ENCODE measurements around the gene ZNF423. TPM values are rescaled to one million over a fixed set of nuclear protein-coding genes. Genes with fewer than 3 reads are reported as not detected.

The ZNF423 gene
- total RNA-seq, 1 donor from 2014 or later: 19.8 TPM

- Mint-ChIP-seq H3K4me1 (peaks cover 5% of the 10 kb centered on the region), H3K27me3 (ENCODE audit: low read depth) (no peaks in the 10 kb centered on the region), H3K9me3 (no peaks in the 10 kb centered on the region), H3K36me3 (peaks cover 2% of the 10 kb centered on the region), H3K4me3 (no peak overlapping the region), H3K27ac (peak overlapping the region; percentile 30)
- DNase-seq (ENCODE audit: low spot score in 2 of 2, unreplicated experiment in 2 of 2): peak in 1 of 2 experiments; percentile 38
- no peak for TF ChIP-seq CTCF (IDR thresholded peaks at IDR 0.05; ENCODE audit: unreplicated experiment)
Observed at GRCh38 chr16:49621241-49622083, 234.4 kb downstream of the ZNF423 start.

GRCh38 chr16:49620869-49621240 is 235.1 kb downstream of the ZNF423 start:
- no peak overlapping the region for H3K4me3 Mint-ChIP-seq
- peak in 1 of 2 experiments; percentile 38 for DNase-seq (ENCODE audit: low spot score in 2 of 2, unreplicated experiment in 2 of 2)
- peaks cover 2% of the 10 kb centered on the region for H3K36me3 Mint-ChIP-seq
- no peak for TF ChIP-seq CTCF (IDR thresholded peaks at IDR 0.05; ENCODE audit: unreplicated experiment)
- no peak overlapping the region for H3K27ac Mint-ChIP-seq
- peaks cover 5% of the 10 kb centered on the region for H3K4me1 Mint-ChIP-seq
- no peaks in the 10 kb centered on the region for H3K27me3 Mint-ChIP-seq (ENCODE audit: low read depth)
- H3K9me3 Mint-ChIP-seq: no peaks in the 10 kb centered on the region

GRCh38 chr16:49620158-49620868 is 235.6 kb downstream of the ZNF423 start:
- H3K4me3 Mint-ChIP-seq: no peak overlapping the region
- H3K27me3 Mint-ChIP-seq (ENCODE audit: low read depth): no peaks in the 10 kb centered on the region
- peak in 1 of 2 experiments; percentile 64 for DNase-seq (ENCODE audit: low spot score in 2 of 2, unreplicated experiment in 2 of 2)
- H3K9me3 Mint-ChIP-seq: no peaks in the 10 kb centered on the region
- H3K4me1 Mint-ChIP-seq: peaks cover 5% of the 10 kb centered on the region
- no peak for TF ChIP-seq CTCF (IDR thresholded peaks at IDR 0.05; ENCODE audit: unreplicated experiment)
- no peak overlapping the region for H3K27ac Mint-ChIP-seq
- peaks cover 2% of the 10 kb centered on the region for H3K36me3 Mint-ChIP-seq

GRCh38 chr16:49619811-49620157 is 236.1 kb downstream of the ZNF423 start:
- H3K27me3 Mint-ChIP-seq (ENCODE audit: low read depth): no peaks in the 10 kb centered on the region
- no peak overlapping the region for H3K4me3 Mint-ChIP-seq
- H3K9me3 Mint-ChIP-seq: no peaks in the 10 kb centered on the region
- H3K36me3 Mint-ChIP-seq: peaks cover under 1% of the 10 kb centered on the region
- H3K27ac Mint-ChIP-seq: no peak overlapping the region
- peaks cover 5% of the 10 kb centered on the region for H3K4me1 Mint-ChIP-seq
- DNase-seq (ENCODE audit: low spot score in 2 of 2, unreplicated experiment in 2 of 2): no peak
- TF ChIP-seq CTCF (IDR thresholded peaks at IDR 0.05; ENCODE audit: unreplicated experiment): no peak

- no peak for TF ChIP-seq CTCF (IDR thresholded peaks at IDR 0.05; ENCODE audit: unreplicated experiment)
- no peaks in the 10 kb centered on the region for H3K36me3 Mint-ChIP-seq
- DNase-seq (ENCODE audit: low spot score in 2 of 2, unreplicated experiment in 2 of 2): no peak
- H3K4me3 Mint-ChIP-seq: no peak overlapping the region
- H3K4me1 Mint-ChIP-seq: peaks cover 5% of the 10 kb centered on the region
- peaks cover 2% of the 10 kb centered on the region for H3K9me3 Mint-ChIP-seq
- H3K27ac Mint-ChIP-seq: no peak overlapping the region
- H3K27me3 Mint-ChIP-seq (ENCODE audit: low read depth): no peaks in the 10 kb centered on the region
Observed at GRCh38 chr16:49618955-49619354, 237.0 kb downstream of the ZNF423 start.
